ENCODE results near the gene BTG3. TPM values are rescaled to one million over a fixed set of nuclear protein-coding genes. Genes with fewer than 3 reads are reported as not detected.
A peak's percentile ranks its signal among the peaks of the same experiment; 100 is the strongest.

The BTG3 gene
- total and polyA plus RNA-seq, 9 of the 15 experiments (the other 6 are each of a cell fraction or from before 2014, with no cell fraction given), result 11.7 to 43.0 (median 29.7) TPM

DNA sequence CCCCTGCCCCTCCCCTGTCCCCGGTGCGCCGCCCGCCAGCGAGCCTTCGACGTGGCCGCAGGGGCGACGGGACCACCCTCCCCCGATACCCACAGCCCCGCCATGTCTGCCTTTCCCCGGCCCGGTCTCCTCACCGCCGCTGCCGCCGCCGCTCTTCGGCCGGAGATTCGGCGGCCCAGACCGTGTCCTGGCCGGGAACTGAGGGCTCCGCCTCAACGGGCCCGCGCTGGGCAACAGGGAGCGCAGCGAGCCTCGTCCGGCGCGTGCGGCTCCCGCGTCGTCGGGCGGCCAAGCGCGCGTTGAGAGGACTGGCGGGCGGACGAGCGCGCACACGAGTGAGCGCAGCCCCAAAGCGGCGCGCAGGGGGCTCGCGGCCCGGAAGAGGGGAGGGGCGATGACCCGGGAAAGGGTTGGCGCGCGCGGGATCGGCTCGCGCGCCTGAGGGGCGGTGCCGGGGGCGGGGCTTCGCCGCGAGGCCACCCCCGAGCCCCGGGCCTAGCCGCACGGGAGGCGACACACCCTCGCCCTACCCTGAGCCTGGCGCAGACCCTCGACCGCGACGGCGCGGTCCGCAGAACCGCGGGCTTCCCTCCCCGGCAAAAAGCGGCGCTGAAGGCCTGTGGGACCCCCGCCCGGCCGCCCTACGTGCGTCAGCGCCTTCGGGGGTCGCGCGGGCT, at the start of gene BTG3 (continued):
- TF ChIP-seq ZNF408 (CRISPR knock-in tag; IDR thresholded peaks at IDR 0.05; ENCODE audit: low read depth), result no peak
- TF ChIP-seq TAF1 (IDR thresholded peaks at IDR 0.05; ENCODE audit: control insufficient read depth, extremely low read depth, insufficient read depth, low read length, severe bottlenecking), result peak; percentile 92
- no peak for TF ChIP-seq NR2C2 (CRISPR knock-in tag; IDR thresholded peaks at IDR 0.05)
- peak; percentile 34; the same call in 1 of the 2 replicates for TF ChIP-seq NR2C2 (tag; IDR thresholded peaks at IDR 0.05)
- no peak for TF ChIP-seq ILK (tag; IDR thresholded peaks at IDR 0.05; ENCODE audit: borderline replicate concordance, low read depth)
- no peak for TF ChIP-seq RFX1 (IDR thresholded peaks at IDR 0.05)
- no peak for TF ChIP-seq KDM2B (CRISPR knock-in tag; IDR thresholded peaks at IDR 0.05)
- no peak for TF ChIP-seq ZNF707 (CRISPR knock-in tag; conservative IDR thresholded peaks at IDR 0.05)
- TF ChIP-seq, protein P1, sequence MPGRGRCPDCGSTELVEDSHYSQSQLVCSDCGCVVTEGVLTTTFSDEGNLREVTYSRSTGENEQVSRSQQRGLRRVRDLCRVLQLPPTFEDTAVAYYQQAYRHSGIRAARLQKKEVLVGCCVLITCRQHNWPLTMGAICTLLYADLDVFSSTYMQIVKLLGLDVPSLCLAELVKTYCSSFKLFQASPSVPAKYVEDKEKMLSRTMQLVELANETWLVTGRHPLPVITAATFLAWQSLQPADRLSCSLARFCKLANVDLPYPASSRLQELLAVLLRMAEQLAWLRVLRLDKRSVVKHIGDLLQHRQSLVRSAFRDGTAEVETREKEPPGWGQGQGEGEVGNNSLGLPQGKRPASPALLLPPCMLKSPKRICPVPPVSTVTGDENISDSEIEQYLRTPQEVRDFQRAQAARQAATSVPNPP (IDR thresholded peaks at IDR 0.05; ENCODE audit: borderline replicate concordance, insufficient read depth, insufficient read length), result no peak
- no peak for TF ChIP-seq RBM39 (optimal IDR thresholded peaks at IDR 0.05; ENCODE audit: low read depth, low read length)
- TF ChIP-seq ARID2 (IDR thresholded peaks at IDR 0.05), result no peak
- no peak for TF ChIP-seq NFXL1 (CRISPR knock-in tag; IDR thresholded peaks at IDR 0.05)
- TF ChIP-seq, protein P2, sequence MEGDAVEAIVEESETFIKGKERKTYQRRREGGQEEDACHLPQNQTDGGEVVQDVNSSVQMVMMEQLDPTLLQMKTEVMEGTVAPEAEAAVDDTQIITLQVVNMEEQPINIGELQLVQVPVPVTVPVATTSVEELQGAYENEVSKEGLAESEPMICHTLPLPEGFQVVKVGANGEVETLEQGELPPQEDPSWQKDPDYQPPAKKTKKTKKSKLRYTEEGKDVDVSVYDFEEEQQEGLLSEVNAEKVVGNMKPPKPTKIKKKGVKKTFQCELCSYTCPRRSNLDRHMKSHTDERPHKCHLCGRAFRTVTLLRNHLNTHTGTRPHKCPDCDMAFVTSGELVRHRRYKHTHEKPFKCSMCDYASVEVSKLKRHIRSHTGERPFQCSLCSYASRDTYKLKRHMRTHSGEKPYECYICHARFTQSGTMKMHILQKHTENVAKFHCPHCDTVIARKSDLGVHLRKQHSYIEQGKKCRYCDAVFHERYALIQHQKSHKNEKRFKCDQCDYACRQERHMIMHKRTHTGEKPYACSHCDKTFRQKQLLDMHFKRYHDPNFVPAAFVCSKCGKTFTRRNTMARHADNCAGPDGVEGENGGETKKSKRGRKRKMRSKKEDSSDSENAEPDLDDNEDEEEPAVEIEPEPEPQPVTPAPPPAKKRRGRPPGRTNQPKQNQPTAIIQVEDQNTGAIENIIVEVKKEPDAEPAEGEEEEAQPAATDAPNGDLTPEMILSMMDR (IDR thresholded peaks at IDR 0.05 in 2 of 3, conservative IDR thresholded peaks at IDR 0.05 in 1 of 3; ENCODE audit: insufficient read depth in 2 of 3, low read depth in 1 of 3, low read length in 3 of 3), result no peak
- TF ChIP-seq, protein P3, sequence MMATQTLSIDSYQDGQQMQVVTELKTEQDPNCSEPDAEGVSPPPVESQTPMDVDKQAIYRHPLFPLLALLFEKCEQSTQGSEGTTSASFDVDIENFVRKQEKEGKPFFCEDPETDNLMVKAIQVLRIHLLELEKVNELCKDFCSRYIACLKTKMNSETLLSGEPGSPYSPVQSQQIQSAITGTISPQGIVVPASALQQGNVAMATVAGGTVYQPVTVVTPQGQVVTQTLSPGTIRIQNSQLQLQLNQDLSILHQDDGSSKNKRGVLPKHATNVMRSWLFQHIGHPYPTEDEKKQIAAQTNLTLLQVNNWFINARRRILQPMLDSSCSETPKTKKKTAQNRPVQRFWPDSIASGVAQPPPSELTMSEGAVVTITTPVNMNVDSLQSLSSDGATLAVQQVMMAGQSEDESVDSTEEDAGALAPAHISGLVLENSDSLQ (IDR thresholded peaks at IDR 0.05), result no peak
- peak; percentile 80 for TF ChIP-seq SAFB (IDR thresholded peaks at IDR 0.05; ENCODE audit: borderline replicate concordance, low read depth, low read length)
- TF ChIP-seq ZNF445 (CRISPR knock-in tag; IDR thresholded peaks at IDR 0.05; ENCODE audit: low read depth), result no peak
- TF ChIP-seq, protein P4, sequence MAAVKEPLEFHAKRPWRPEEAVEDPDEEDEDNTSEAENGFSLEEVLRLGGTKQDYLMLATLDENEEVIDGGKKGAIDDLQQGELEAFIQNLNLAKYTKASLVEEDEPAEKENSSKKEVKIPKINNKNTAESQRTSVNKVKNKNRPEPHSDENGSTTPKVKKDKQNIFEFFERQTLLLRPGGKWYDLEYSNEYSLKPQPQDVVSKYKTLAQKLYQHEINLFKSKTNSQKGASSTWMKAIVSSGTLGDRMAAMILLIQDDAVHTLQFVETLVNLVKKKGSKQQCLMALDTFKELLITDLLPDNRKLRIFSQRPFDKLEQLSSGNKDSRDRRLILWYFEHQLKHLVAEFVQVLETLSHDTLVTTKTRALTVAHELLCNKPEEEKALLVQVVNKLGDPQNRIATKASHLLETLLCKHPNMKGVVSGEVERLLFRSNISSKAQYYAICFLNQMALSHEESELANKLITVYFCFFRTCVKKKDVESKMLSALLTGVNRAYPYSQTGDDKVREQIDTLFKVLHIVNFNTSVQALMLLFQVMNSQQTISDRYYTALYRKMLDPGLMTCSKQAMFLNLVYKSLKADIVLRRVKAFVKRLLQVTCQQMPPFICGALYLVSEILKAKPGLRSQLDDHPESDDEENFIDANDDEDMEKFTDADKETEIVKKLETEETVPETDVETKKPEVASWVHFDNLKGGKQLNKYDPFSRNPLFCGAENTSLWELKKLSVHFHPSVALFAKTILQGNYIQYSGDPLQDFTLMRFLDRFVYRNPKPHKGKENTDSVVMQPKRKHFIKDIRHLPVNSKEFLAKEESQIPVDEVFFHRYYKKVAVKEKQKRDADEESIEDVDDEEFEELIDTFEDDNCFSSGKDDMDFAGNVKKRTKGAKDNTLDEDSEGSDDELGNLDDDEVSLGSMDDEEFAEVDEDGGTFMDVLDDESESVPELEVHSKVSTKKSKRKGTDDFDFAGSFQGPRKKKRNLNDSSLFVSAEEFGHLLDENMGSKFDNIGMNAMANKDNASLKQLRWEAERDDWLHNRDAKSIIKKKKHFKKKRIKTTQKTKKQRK (IDR thresholded peaks at IDR 0.05; ENCODE audit: borderline replicate concordance, low read depth, low read length), result no peak
- TF ChIP-seq ZNF699 (CRISPR knock-in tag; IDR thresholded peaks at IDR 0.05; ENCODE audit: insufficient replicate concordance), result no peak
- TF ChIP-seq NEUROD1 (IDR thresholded peaks at IDR 0.05; ENCODE audit: borderline replicate concordance, low read depth, low read length, partially characterized antibody), result no peak
- TF ChIP-seq KAT8 (IDR thresholded peaks at IDR 0.05; ENCODE audit: low read depth), result no peak

Measured in K562 (cell line).